Measurements from ENCODE around the gene NGDN. TPM values are rescaled to one million over a fixed set of nuclear protein-coding genes. Genes with fewer than 3 reads are reported as not detected.

Gene NGDN
- polyA plus RNA-seq, 1 experiment, result 49.8 TPM

GRCh38 chr14:23428686-23429495 lies 40.6 kb upstream of the NGDN start:
- no peak for DNase-seq (ENCODE audit: low read depth, low spot score)
- no peak overlapping the region for H3K4me3 ChIP-seq (ENCODE audit: low read depth, low read length)
- H3K27ac ChIP-seq (ENCODE audit: low read depth, low read length), result no peak overlapping the region
- TF ChIP-seq CTCF (IDR thresholded peaks at IDR 0.05; ENCODE audit: low read depth, low read length), result no peak
- ChIA-PET POLR2A (no interaction called here), CTCF (no interaction called here)
- H3K27me3 ChIP-seq (ENCODE audit: control insufficient read depth, insufficient read depth, low read length), result peaks cover 5% of the 10 kb centered on the region
- no peaks in the 10 kb centered on the region for H3K9me3 ChIP-seq (ENCODE audit: control insufficient read depth, insufficient read depth, low read length)

GRCh38 chr14:23430016-23430722 lies 39.3 kb upstream of the NGDN start:
- Histone ChIP-seq H3K4me3 (ENCODE audit: low read depth, low read length) (no peak overlapping the region), H3K9me3 (ENCODE audit: control insufficient read depth, insufficient read depth, low read length) (no peaks in the 10 kb centered on the region), H3K27me3 (ENCODE audit: control insufficient read depth, insufficient read depth, low read length) (peaks cover 7% of the 10 kb centered on the region), H3K27ac (ENCODE audit: low read depth, low read length) (no peak overlapping the region)
- ChIA-PET POLR2A (no interaction called here), CTCF (interaction anchor here (1.4 kb wide), 1 partner anchor 50 kb away, joined by 3 read pairs; no protein-coding TSS in a partner anchor)
- no peak for DNase-seq (ENCODE audit: low read depth, low spot score)
- TF ChIP-seq CTCF (IDR thresholded peaks at IDR 0.05; ENCODE audit: low read depth, low read length), result no peak

GRCh38 chr14:23430723-23431085 lies 38.8 kb upstream of the NGDN start:
- Histone ChIP-seq H3K27ac (ENCODE audit: low read depth, low read length) (no peak overlapping the region), H3K9me3 (ENCODE audit: control insufficient read depth, insufficient read depth, low read length) (no peaks in the 10 kb centered on the region), H3K27me3 (ENCODE audit: control insufficient read depth, insufficient read depth, low read length) (peaks cover 11% of the 10 kb centered on the region), H3K4me3 (ENCODE audit: low read depth, low read length) (no peak overlapping the region)
- POLR2A ChIA-PET, result no interaction called here
- CTCF ChIA-PET, result interaction anchor here (1.4 kb wide), 1 partner anchor 50 kb away, joined by 3 read pairs; no protein-coding TSS in a partner anchor
- TF ChIP-seq CTCF (IDR thresholded peaks at IDR 0.05; ENCODE audit: low read depth, low read length), result no peak
- no peak for DNase-seq (ENCODE audit: low read depth, low spot score)

GRCh38 chr14:23431486-23431885 lies 38.0 kb upstream of the NGDN start:
- CTCF ChIA-PET, result interaction anchor here (1.4 kb wide), 1 partner anchor 51 kb away, joined by 3 read pairs; no protein-coding TSS in a partner anchor
- POLR2A ChIA-PET, result no interaction called here

More at GRCh38 chr14:23431486-23431885, 38.0 kb upstream of the NGDN start:
- TF ChIP-seq CTCF (IDR thresholded peaks at IDR 0.05; ENCODE audit: low read depth, low read length), result no peak
- Histone ChIP-seq H3K27me3 (ENCODE audit: control insufficient read depth, insufficient read depth, low read length) (peaks cover 15% of the 10 kb centered on the region), H3K27ac (ENCODE audit: low read depth, low read length) (no peak overlapping the region), H3K9me3 (ENCODE audit: control insufficient read depth, insufficient read depth, low read length) (no peaks in the 10 kb centered on the region), H3K4me3 (ENCODE audit: low read depth, low read length) (no peak overlapping the region)
- no peak for DNase-seq (ENCODE audit: low read depth, low spot score)

All from AG04450 (cell line).